OCI-LY3 (cell line): ENCODE results near the gene OGDH.

Source experiments
- CTCF ChIP-seq: fragments of 200-600, 300-600 bp; sonication (generic); IDR thresholded peaks from 2 replicates; pipeline ENCODE4 v1.5.1; 2014; ENCODE audit warnings: antibody characterized with exemption, low read length, low read depth
- EZH2phosphoT487 ChIP-seq: fragments of 200-600 bp; shearing (Covaris generic); IDR thresholded peaks from 2 replicates; pipeline ENCODE4 v1.6.1; 2018; ENCODE audit warnings: antibody characterized with exemption, mixed run types, low read depth

- TF ChIP-seq CTCF = no peak
- no peak for TF ChIP-seq EZH2phosphoT487
Measured at GRCh38 chr7:44703921-44704320, 97.5 kb downstream of the OGDH start.
